Measurements from ENCODE around the gene EMP1. TPM values are rescaled to one million over a fixed set of nuclear protein-coding genes. Genes with fewer than 3 reads are reported as not detected.

EMP1 gene
- total RNA-seq, 4 donors from 2014 or later: 33.5 to 111 (median 73.6) TPM

DNA sequence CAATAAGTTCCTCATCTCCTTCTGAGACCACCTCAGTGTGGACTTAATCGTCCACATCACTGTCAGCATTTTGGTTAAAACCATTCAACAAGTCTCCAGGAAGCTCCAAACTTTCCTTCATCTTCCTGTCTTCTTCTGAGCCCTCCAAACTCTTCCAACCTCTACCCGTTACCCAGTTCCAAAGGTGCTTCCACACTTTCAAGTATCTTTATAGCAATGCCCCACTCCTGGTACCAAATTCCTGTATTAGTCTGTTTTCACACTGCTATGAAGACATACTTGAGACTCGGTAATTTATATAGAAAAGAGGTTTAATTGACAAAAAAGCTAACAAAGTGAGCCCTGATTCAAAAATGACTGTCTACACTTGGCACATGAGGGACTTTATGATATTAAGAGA, 22.8 kb downstream of the EMP1 start:
- Histone ChIP-seq H3K27ac (no peak overlapping the region), H3K9me3 (no peaks in the 10 kb centered on the region), H3K27me3 (no peaks in the 10 kb centered on the region), H3K4me1 (no peaks in the 10 kb centered on the region), H3K36me3 (peaks cover 0 to 24% of the 10 kb centered on the region in 2 donors), H3K4me3 (no peak overlapping the region)
- TF ChIP-seq CTCF (IDR thresholded peaks at IDR 0.05 in 4 of 5, conservative IDR thresholded peaks at IDR 0.05 in 1 of 5): no peak
- no peak for TF ChIP-seq POLR2A (IDR thresholded peaks at IDR 0.05)
- in situ Hi-C loops (cut with MboI; ENCODE audit: low sequenced_read_pairs in 4 of 4): loop anchor here in 2 of 4 donors (10.0 to 25.0 kb wide), 2 partner anchors 132 to 305 kb away; no protein-coding TSS in a partner anchor
- ATAC-seq (no peak), DNase-seq (no peak)
- intact Hi-C loops (cut with DNase I; ENCODE audit: low total_unique reads): no loop called here

- DNase-seq (no peak), ATAC-seq (no peak)
- Histone ChIP-seq H3K27me3 (no peaks in the 10 kb centered on the region), H3K4me1 (no peaks in the 10 kb centered on the region), H3K9me3 (no peaks in the 10 kb centered on the region), H3K4me3 (no peak overlapping the region), H3K27ac (no peak overlapping the region), H3K36me3 (peaks cover 0 to 12% of the 10 kb centered on the region in 2 donors)
- in situ Hi-C loops (cut with MboI; ENCODE audit: low sequenced_read_pairs in 4 of 4): loop anchor here in 1 of 4 donors (25.0 kb wide), 1 partner anchor 134 kb away; no protein-coding TSS in a partner anchor
- TF ChIP-seq POLR2A (IDR thresholded peaks at IDR 0.05): no peak
- intact Hi-C loops (cut with DNase I; ENCODE audit: low total_unique reads): no loop called here
These were observed 24.3 kb downstream of the EMP1 start for GRCh38 chr12:13220838-13221237.

DNA sequence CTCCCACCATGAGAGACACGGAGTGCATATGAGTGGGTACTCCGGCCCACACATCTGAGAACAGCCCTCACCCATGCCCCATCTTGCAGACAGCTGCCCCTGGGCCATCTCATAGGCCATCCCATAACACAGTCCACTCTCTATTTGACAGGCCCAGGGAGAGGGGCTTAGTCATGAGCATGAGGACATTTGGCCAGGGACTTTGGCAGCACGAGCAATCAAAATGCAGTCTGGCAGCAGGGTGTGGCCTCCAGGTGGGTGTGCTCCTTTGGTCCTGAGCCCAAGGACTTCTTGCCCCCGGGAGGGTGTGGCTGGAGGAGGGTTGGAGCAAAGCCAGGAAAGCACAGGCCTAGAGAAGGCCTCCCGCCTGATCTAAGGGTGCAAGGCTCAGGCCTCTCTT, 25.6 kb downstream of the EMP1 start:
- ATAC-seq (no peak), DNase-seq (peak in 1 of 2 donors; percentile 26)
- in situ Hi-C loops (cut with MboI; ENCODE audit: low sequenced_read_pairs in 4 of 4) (loop anchor here in 1 of 4 donors (25.0 kb wide), 1 partner anchor 135 kb away; no protein-coding TSS in a partner anchor), intact Hi-C loops (cut with DNase I; ENCODE audit: low total_unique reads) (no loop called here)
- Histone ChIP-seq H3K4me3 (no peak overlapping the region), H3K4me1 (no peaks in the 10 kb centered on the region), H3K36me3 (peaks cover 0 to 4% of the 10 kb centered on the region in 2 donors), H3K27me3 (no peaks in the 10 kb centered on the region), H3K27ac (no peak overlapping the region), H3K9me3 (no peaks in the 10 kb centered on the region)
- TF ChIP-seq CTCF (IDR thresholded peaks at IDR 0.05 in 4 of 5, conservative IDR thresholded peaks at IDR 0.05 in 1 of 5) (no peak), POLR2A (IDR thresholded peaks at IDR 0.05) (no peak)

- H3K9me3 ChIP-seq: no peaks in the 10 kb centered on the region
- no peak for ATAC-seq
- no peak for TF ChIP-seq CTCF (IDR thresholded peaks at IDR 0.05 in 4 of 5, conservative IDR thresholded peaks at IDR 0.05 in 1 of 5)
- TF ChIP-seq POLR2A (IDR thresholded peaks at IDR 0.05): no peak
- H3K27me3 ChIP-seq: no peaks in the 10 kb centered on the region
- H3K36me3 ChIP-seq: no peaks in the 10 kb centered on the region
- in situ Hi-C loops (cut with MboI; ENCODE audit: low sequenced_read_pairs in 4 of 4) (loop anchor here in 1 of 4 donors (25.0 kb wide), 1 partner anchor 136 kb away; no protein-coding TSS in a partner anchor), intact Hi-C loops (cut with DNase I; ENCODE audit: low total_unique reads) (no loop called here)
- no peak for DNase-seq
- no peak overlapping the region for H3K4me3 ChIP-seq
- no peak overlapping the region for H3K27ac ChIP-seq
- no peaks in the 10 kb centered on the region for H3K4me1 ChIP-seq
These were observed 26.8 kb downstream of the EMP1 start for GRCh38 chr12:13223179-13223804.

DNA sequence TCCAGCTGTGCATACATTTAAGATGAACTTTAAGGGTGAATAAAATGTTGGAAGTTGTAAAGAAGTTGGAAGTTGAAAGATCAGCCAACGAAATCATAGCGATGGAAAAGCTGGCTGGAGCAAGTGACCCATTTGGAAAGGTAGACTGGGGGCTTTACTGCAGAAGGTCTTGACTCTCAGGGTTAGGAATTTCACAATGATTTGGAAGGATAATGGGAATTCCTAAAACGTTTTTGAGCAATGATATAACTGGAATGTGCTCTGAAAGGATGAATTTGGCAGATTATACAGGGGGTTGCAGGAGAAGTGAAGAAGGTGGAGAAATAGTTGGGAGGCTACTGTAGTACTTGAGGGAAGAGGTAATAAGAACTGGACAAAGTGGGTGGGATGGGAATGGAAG, 27.4 kb downstream of the EMP1 start:
- TF ChIP-seq CTCF (IDR thresholded peaks at IDR 0.05 in 4 of 5, conservative IDR thresholded peaks at IDR 0.05 in 1 of 5): no peak
- TF ChIP-seq POLR2A (IDR thresholded peaks at IDR 0.05): no peak
- DNase-seq (no peak), ATAC-seq (peak in 1 of 2 donors; percentile 49)
- in situ Hi-C loops (cut with MboI; ENCODE audit: low sequenced_read_pairs in 4 of 4): loop anchor here in 1 of 4 donors (25.0 kb wide), 1 partner anchor 137 kb away; no protein-coding TSS in a partner anchor
- H3K9me3 ChIP-seq: no peaks in the 10 kb centered on the region
- H3K4me3 ChIP-seq: no peak overlapping the region
- no peaks in the 10 kb centered on the region for H3K27me3 ChIP-seq
- no peaks in the 10 kb centered on the region for H3K4me1 ChIP-seq
- intact Hi-C loops (cut with DNase I; ENCODE audit: low total_unique reads): no loop called here
- H3K36me3 ChIP-seq: no peaks in the 10 kb centered on the region
- H3K27ac ChIP-seq: no peak overlapping the region
